HepG2 (cell line): ENCODE data around the gene AUP1. TPM values are rescaled to one million over a fixed set of nuclear protein-coding genes. Genes with fewer than 3 reads are reported as not detected.

Source experiments
- BCL3 ChIP-seq: sonication (generic); formaldehyde crosslinking; IDR thresholded peaks from 2 replicates; pipeline ENCODE4 v1.5.1; 2020; ENCODE audit warnings: mild to moderate bottlenecking, missing genetic modification reagents, moderate library complexity
- EED ChIP-seq: sonication (generic); formaldehyde crosslinking; IDR thresholded peaks from 2 replicates; pipeline ENCODE4 v1.5.0; 2020; ENCODE audit warnings: mild to moderate bottlenecking, missing genetic modification reagents
- FIP1L1 ChIP-seq: fragments of 200-400 bp; formaldehyde crosslinking; IDR thresholded peaks from 2 replicates; pipeline ENCODE4 v1.6.1; 2018; ENCODE audit warnings: low read depth, mild to moderate bottlenecking, low read length, moderate library complexity, borderline replicate concordance; ENCODE audit not compliant: insufficient read depth
- FOXA3 ChIP-seq: IDR thresholded peaks from 2 replicates; pipeline ENCODE4 v1.6.1; 2016; ENCODE audit warnings: missing genetic modification reagents, missing compliant biosample characterization
- FOXO1 ChIP-seq: sonication (generic); formaldehyde crosslinking; IDR thresholded peaks from 2 replicates; pipeline ENCODE4 v1.4.0; 2020; ENCODE audit warnings: missing genetic modification reagents
- GABPB1 ChIP-seq: IDR thresholded peaks from 2 replicates; pipeline ENCODE4 v1.6.1; 2016; ENCODE audit warnings: mild to moderate bottlenecking, missing genetic modification reagents, moderate library complexity, missing compliant biosample characterization
- HNRNPUL1 ChIP-seq: fragments of 200-400 bp; formaldehyde crosslinking; IDR thresholded peaks from 2 replicates; pipeline ENCODE4 v1.6.1; 2017; ENCODE audit warnings: low read depth, mild to moderate bottlenecking, low read length, moderate library complexity
- HOXA9 ChIP-seq: sonication (generic); formaldehyde crosslinking; IDR thresholded peaks from 2 replicates; pipeline ENCODE4 v1.8.1; 2022; ENCODE audit warnings: missing genetic modification reagents, mild to moderate bottlenecking, moderate library complexity, borderline replicate concordance
- KDM4B ChIP-seq: sonication (generic); formaldehyde crosslinking; IDR thresholded peaks from 2 replicates; pipeline ENCODE4 v1.4.0; 2020; ENCODE audit warnings: missing genetic modification reagents
- KLF15 ChIP-seq: sonication (generic); formaldehyde crosslinking; IDR thresholded peaks from 2 replicates; pipeline ENCODE4 v1.8.1; 2023; ENCODE audit warnings: borderline replicate concordance, mild to moderate bottlenecking, inconsistent platforms, missing genetic modification reagents, mixed read lengths
- PAXIP1 ChIP-seq: sonication (generic); formaldehyde crosslinking; conservative IDR thresholded peaks from 2 replicates; pipeline ENCODE4 v1.4.0; 2020; ENCODE audit warnings: mild to moderate bottlenecking, missing genetic modification reagents, moderate library complexity
- SETDB1 ChIP-seq: sonication (generic); formaldehyde crosslinking; IDR thresholded peaks from 2 replicates; pipeline ENCODE4 v1.5.1; 2020; ENCODE audit warnings: missing genetic modification reagents, mild to moderate bottlenecking, borderline replicate concordance
- SMAD1 ChIP-seq: sonication (generic); formaldehyde crosslinking; IDR thresholded peaks from 2 replicates; pipeline ENCODE4 v1.4.0; 2020; ENCODE audit warnings: missing genetic modification reagents, low read depth, mild to moderate bottlenecking, borderline replicate concordance
- STAT5B ChIP-seq: sonication (generic); formaldehyde crosslinking; IDR thresholded peaks from 2 replicates; pipeline ENCODE4 v1.4.0; 2020; ENCODE audit warnings: missing genetic modification reagents
- THAP8 ChIP-seq: sonication (generic); formaldehyde crosslinking; IDR thresholded peaks from 2 replicates; pipeline ENCODE4 v1.5.1; 2020; ENCODE audit warnings: missing genetic modification reagents, mild to moderate bottlenecking, borderline replicate concordance
- ZBTB34 ChIP-seq: sonication (generic); formaldehyde crosslinking; IDR thresholded peaks from 2 replicates; pipeline ENCODE4 v1.8.0; 2022; ENCODE audit warnings: mild to moderate bottlenecking, missing genetic modification reagents
- ZFYVE20 ChIP-seq: sonication (generic); formaldehyde crosslinking; IDR thresholded peaks from 2 replicates; pipeline ENCODE4 v1.8.0; 2023; ENCODE audit warnings: low read depth, mild to moderate bottlenecking, moderate library complexity, missing genetic modification reagents, borderline replicate concordance
- ZNF136 ChIP-seq: sonication (generic); formaldehyde crosslinking; IDR thresholded peaks from 2 replicates; pipeline ENCODE4 v1.8.1; 2022; ENCODE audit warnings: low read depth, mild to moderate bottlenecking, moderate library complexity, missing genetic modification reagents
- ZNF180 ChIP-seq: sonication (generic); formaldehyde crosslinking; IDR thresholded peaks from 2 replicates; pipeline ENCODE4 v1.4.0; 2020; ENCODE audit warnings: low read depth, missing genetic modification reagents, borderline replicate concordance
- ZNF674 ChIP-seq: sonication (generic); formaldehyde crosslinking; IDR thresholded peaks from 2 replicates; pipeline ENCODE4 v1.5.0; 2020; ENCODE audit warnings: low read depth, mild to moderate bottlenecking, missing genetic modification reagents
- ZNF83 ChIP-seq: sonication (generic); formaldehyde crosslinking; IDR thresholded peaks from 2 replicates; pipeline ENCODE4 v1.4.0; 2020; ENCODE audit warnings: missing genetic modification reagents, mild to moderate bottlenecking, borderline replicate concordance
- polyA plus RNA-seq, 8 experiments: library from polyadenylated mRNA; depleted of rRNA in 3 of 8; stranded (reverse) in 7 of 8; unstranded in 1 of 8; fragments of >200 nt; fragmentation: Illumina TruSeq in 4 of 8; extraction: Trizol in 4 of 8; gene quantifications; 2 replicates each; pipeline versions ENCODE4 v1.2.1 to v1.2.3, GENCODE V29; 2011 to 2016; ENCODE audit warnings: low read depth in 4 of 8, missing spikeins in 1 of 8, mixed read lengths in 1 of 8; ENCODE audit not compliant: insufficient read depth in 1 of 8
- total RNA-seq, 5 experiments: library from RNA; depleted of rRNA; stranded (reverse); fragments of >200 nt; fragmentation: Illumina TruSeq; extraction: Trizol; gene quantifications; 2 replicates each; pipeline ENCODE4 v1.2.3, GENCODE V29; 2016; ENCODE audit warnings: low read depth in 1 of 5

AUP1 gene
- total and polyA plus RNA-seq, 2 of the 13 experiments (the other 11 are each of a cell fraction or from before 2014, with no cell fraction given) = 174 to 267 TPM

GRCh38 chr2:74525717-74526648 is 3.5 kb downstream of the AUP1 start, which contains the start of gene DQX1 (continued):
- 0 out of 2 replicates have a peak, but pooled peaks have one; percentile 57 for TF ChIP-seq EED (CRISPR knock-in tag)
- no peak for TF ChIP-seq FIP1L1
- TF ChIP-seq HOXA9 = no peak
- no peak for TF ChIP-seq SETDB1
- TF ChIP-seq FOXO1 (CRISPR knock-in tag) = peak; percentile 61; the same call in 1 of the 2 replicates
- TF ChIP-seq ZBTB34 (CRISPR knock-in tag) = no peak
- TF ChIP-seq FOXA3 = peak; percentile 64; the same call in 1 of the 2 replicates
- peak; percentile 22; the same call in 1 of the 2 replicates for TF ChIP-seq STAT5B (CRISPR knock-in tag)
- TF ChIP-seq ZFYVE20 = no peak
- TF ChIP-seq KDM4B = no peak
- 0 out of 2 replicates have a peak, but pooled peaks have one; percentile 70 for TF ChIP-seq BCL3
- no peak for TF ChIP-seq HNRNPUL1
- TF ChIP-seq ZNF180 (CRISPR knock-in tag) = no peak
- TF ChIP-seq KLF15 (CRISPR knock-in tag) = no peak
- TF ChIP-seq SMAD1 (CRISPR knock-in tag) = 0 out of 2 replicates have a peak, but pooled peaks have one; percentile 77
- no peak for TF ChIP-seq ZNF136 (CRISPR knock-in tag)
- TF ChIP-seq ZNF83 = no peak
- TF ChIP-seq THAP8 (CRISPR knock-in tag) = no peak
- peak; percentile 76 for TF ChIP-seq PAXIP1
- no peak for TF ChIP-seq ZNF674 (CRISPR knock-in tag)
- TF ChIP-seq GABPB1 (CRISPR knock-in tag) = peak; percentile 76
